ENCODE measurements around the gene GATA3. TPM values are rescaled to one million over a fixed set of nuclear protein-coding genes. Genes with fewer than 3 reads are reported as not detected.

Gene GATA3
- total RNA-seq, 1 donor from 2014 or later = 2.7 TPM

- no peak for TF ChIP-seq CTCF (IDR thresholded peaks at IDR 0.05; ENCODE audit: unreplicated experiment)
- Mint-ChIP-seq H3K9me3 (ENCODE audit: low read depth) (no peaks in the 10 kb centered on the region), H3K36me3 (ENCODE audit: insufficient read depth) (no peaks in the 10 kb centered on the region), H3K4me3 (ENCODE audit: low read depth) (no peak overlapping the region), H3K27me3 (peaks cover 30% of the 10 kb centered on the region), H3K4me1 (ENCODE audit: low read depth) (no peaks in the 10 kb centered on the region), H3K27ac (no peak overlapping the region)
- no peak for DNase-seq (ENCODE audit: low spot score, unreplicated experiment)
Observed at GRCh38 chr10:8122611-8123369, 68.3 kb downstream of the GATA3 start.

GRCh38 chr10:8124436-8124835 is 69.9 kb downstream of the GATA3 start:
- DNase-seq (ENCODE audit: low spot score, unreplicated experiment) = no peak
- no peak for TF ChIP-seq CTCF (IDR thresholded peaks at IDR 0.05; ENCODE audit: unreplicated experiment)
- no peaks in the 10 kb centered on the region for H3K36me3 Mint-ChIP-seq (ENCODE audit: insufficient read depth)
- H3K4me3 Mint-ChIP-seq (ENCODE audit: low read depth) = no peak overlapping the region
- no peaks in the 10 kb centered on the region for H3K4me1 Mint-ChIP-seq (ENCODE audit: low read depth)
- H3K27me3 Mint-ChIP-seq = peaks cover 41% of the 10 kb centered on the region
- H3K27ac Mint-ChIP-seq = no peak overlapping the region
- H3K9me3 Mint-ChIP-seq (ENCODE audit: low read depth) = no peaks in the 10 kb centered on the region

Other genes starting within 250 kb of the GATA3 start
- gene TAF3, start 236.2 kb upstream of the GATA3 start, total RNA-seq = 8.5 and 9.4 TPM in 2 replicates

Measured in progenitor cell of endocrine pancreas (in vitro differentiated cells).